Lower leg skin (tissue), 3 donors: ENCODE data around the gene TEX28.
"Not testable (repeated sequence)": the region's sequence is repeated elsewhere in the genome, so short reads cannot be mapped to it uniquely, and the experiment has no call there.

Source experiments
- CTCF ChIP-seq, 3 donors: fragments of 450-650 bp; IDR thresholded peaks; one replicate each; pipeline ENCODE4 v1.5.1; 2016; ENCODE audit warnings: antibody characterized with exemption in 3 of 3, mild to moderate bottlenecking in 3 of 3, moderate library complexity in 2 of 3
- POLR2A ChIP-seq, 2 donors: fragments of 450-650 bp; IDR thresholded peaks; one replicate each; pipeline ENCODE4 v1.6.1; 2016 to 2017; ENCODE audit warnings: antibody characterized with exemption in 2 of 2, mild to moderate bottlenecking in 1 of 2, moderate library complexity in 1 of 2

GRCh38 chrX:154248076-154248475 is 46.8 kb downstream of the TEX28 start:
- not testable (repeated sequence) for TF ChIP-seq CTCF, POLR2A (IDR thresholded peaks at IDR 0.05)
